GM23338 (cell line): ENCODE results near the gene TNNI2. TPM values are rescaled to one million over a fixed set of nuclear protein-coding genes. Genes with fewer than 3 reads are reported as not detected.

ENCODE experiments used
- ATAC-seq: fragments of 200-7000 bp; cut with Tn5 transposase; 3 replicates; pipeline ENCODE4 v1.9.1; 2020
- DNase-seq: peaks from one replicate; pipeline ENCODE4 v3.0.0-alpha.2; 2015; ENCODE audit warnings: low spot score
- H2AFZ ChIP-seq: fragments of 200-600 bp; sonication (generic); 2 replicates; pipeline ENCODE4 v1.8.0; 2016; ENCODE audit warnings: antibody characterized with exemption, mild to moderate bottlenecking, moderate library complexity
- H3F3A ChIP-seq: fragments of 200-600 bp; sonication (generic); replicated peaks from 2 replicates; pipeline ENCODE4 v1.8.0; 2017; ENCODE audit warnings: antibody characterized with exemption, mixed run types, low read depth
- H3K27ac ChIP-seq: fragments of 200-600 bp; sonication (generic); 2 replicates; pipeline ENCODE4 v1.6.1; 2016; ENCODE audit warnings: low read depth
- H3K27me3 ChIP-seq: fragments of 200-600 bp; sonication (generic); 2 replicates; pipeline ENCODE4 v1.8.0; 2016; ENCODE audit warnings: mild to moderate bottlenecking, mixed run types, moderate library complexity; ENCODE audit not compliant: insufficient read depth
- H3K36me3 ChIP-seq: fragments of 200-600 bp; sonication (generic); 2 replicates; pipeline ENCODE4 v1.8.0; 2016; ENCODE audit warnings: mild to moderate bottlenecking; ENCODE audit not compliant: insufficient read depth
- H3K4me1 ChIP-seq: fragments of 200-600 bp; sonication (generic); 2 replicates; pipeline ENCODE4 v1.8.0; 2016; ENCODE audit warnings: mild to moderate bottlenecking, moderate library complexity; ENCODE audit not compliant: insufficient read depth
- H3K4me2 ChIP-seq: fragments of 200-600 bp; sonication (generic); 2 replicates; pipeline ENCODE4 v1.7.1; 2017; ENCODE audit warnings: mixed run types
- H3K4me3 ChIP-seq: fragments of 200-600 bp; sonication (generic); 2 replicates; pipeline ENCODE4 v1.6.1; 2016; ENCODE audit warnings: mixed run types
- H3K79me2 ChIP-seq: fragments of 200-600 bp; sonication (generic); replicated peaks from 2 replicates; pipeline ENCODE4 v1.8.0; 2017; ENCODE audit warnings: mild to moderate bottlenecking; ENCODE audit not compliant: insufficient read depth
- H3K9me2 ChIP-seq: fragments of 200-600 bp; sonication (generic); 2 replicates; pipeline ENCODE4 v1.8.0; 2017; ENCODE audit not compliant: insufficient read depth
- H4K20me1 ChIP-seq: fragments of 200-600 bp; sonication (generic); replicated peaks from 2 replicates; pipeline ENCODE4 v1.8.0; 2017; ENCODE audit warnings: mild to moderate bottlenecking; ENCODE audit not compliant: insufficient read depth
- H3K27ac Mint-ChIP-seq: 2 replicates; pipeline ENCODE4 v1.8.0; 2020; ENCODE audit warnings: inconsistent platforms, mild to moderate bottlenecking, moderate library complexity, mixed read lengths
- H3K27me3 Mint-ChIP-seq: 3 replicates; pipeline ENCODE4 v1.8.0; 2022; ENCODE audit warnings: low read depth, mild to moderate bottlenecking, moderate library complexity, mixed read lengths, inconsistent platforms; ENCODE audit not compliant: insufficient read depth, poor library complexity
- H3K36me3 Mint-ChIP-seq: 3 replicates; pipeline ENCODE4 v1.8.0; 2021; ENCODE audit warnings: low read depth, mild to moderate bottlenecking, inconsistent platforms, moderate library complexity, mixed read lengths
- H3K4me1 Mint-ChIP-seq: 3 replicates; pipeline ENCODE4 v1.8.0; 2020; ENCODE audit warnings: mild to moderate bottlenecking, inconsistent platforms, mixed read lengths
- H3K4me3 Mint-ChIP-seq: 3 replicates; pipeline ENCODE4 v1.8.0; 2021; ENCODE audit warnings: moderate library complexity, mild to moderate bottlenecking, inconsistent platforms, mixed read lengths
- H3K9me3 Mint-ChIP-seq: 3 replicates; pipeline ENCODE4 v1.8.0; 2020; ENCODE audit warnings: moderate library complexity, mild to moderate bottlenecking, inconsistent platforms, mixed read lengths
- CREB1 ChIP-seq: fragments of 250-450 bp; sonication (Bioruptor Pico); IDR thresholded peaks from 2 replicates; pipeline ENCODE4 v1.5.0; 2020; ENCODE audit warnings: low read depth, mild to moderate bottlenecking, moderate library complexity
- EZH2 ChIP-seq: fragments of 200-600 bp; sonication (generic); IDR thresholded peaks from one replicate; pipeline ENCODE4 v1.8.0; 2017; ENCODE audit warnings: antibody characterized with exemption, mild to moderate bottlenecking, low read depth; ENCODE audit not compliant: unreplicated experiment
- JUNB ChIP-seq: IDR thresholded peaks from one replicate; pipeline ENCODE4 v1.6.1; 2016; ENCODE audit warnings: antibody characterized with exemption; ENCODE audit not compliant: unreplicated experiment
- POLR2AphosphoS5 ChIP-seq: IDR thresholded peaks from 2 replicates; pipeline ENCODE4 v1.6.1; 2016; ENCODE audit warnings: antibody characterized with exemption, low read depth
- STAT1 ChIP-seq: IDR thresholded peaks from one replicate; pipeline ENCODE4 v1.6.1; 2016; ENCODE audit warnings: antibody characterized with exemption; ENCODE audit not compliant: unreplicated experiment
- polyA plus RNA-seq: library from polyadenylated mRNA; unstranded; fragments of >200 nt; fragmentation: Nextera tagmentation; extraction: Ambion mirVana; gene quantifications from 2 replicates; pipeline ENCODE4 v1.2.1, GENCODE V29; 2016
- total RNA-seq: library from RNA; depleted of rRNA; stranded (reverse); fragments of >200 nt; shearing (Covaris generic); gene quantifications from 2 replicates; pipeline ENCODE4 v1.2.3, GENCODE V29; 2014
- TF ChIP-seq, protein P1 (sequence below): fragments of 250-450 bp; sonication (Bioruptor Pico); IDR thresholded peaks from 2 replicates; pipeline ENCODE4 v1.5.0; 2020; ENCODE audit warnings: mild to moderate bottlenecking, moderate library complexity
- TF ChIP-seq, protein P2 (sequence below): IDR thresholded peaks from one replicate; pipeline ENCODE4 v1.6.1; 2018; ENCODE audit warnings: antibody characterized with exemption; ENCODE audit not compliant: unreplicated experiment
- TF ChIP-seq, protein P3 (sequence below), 2 experiments: fragments of 200-600 bp in 1 of 2; sonication (generic) in 1 of 2; conservative IDR thresholded peaks; 2 replicates each; pipeline versions ENCODE4 v1.5.1 to v1.6.1; 2016 to 2017; ENCODE audit warnings: antibody characterized with exemption in 2 of 2, low read depth in 2 of 2, mild to moderate bottlenecking in 2 of 2, moderate library complexity in 1 of 2

The TNNI2 gene
- total and polyA plus RNA-seq, 2 experiments from 2014 or later = not detected

DNA sequence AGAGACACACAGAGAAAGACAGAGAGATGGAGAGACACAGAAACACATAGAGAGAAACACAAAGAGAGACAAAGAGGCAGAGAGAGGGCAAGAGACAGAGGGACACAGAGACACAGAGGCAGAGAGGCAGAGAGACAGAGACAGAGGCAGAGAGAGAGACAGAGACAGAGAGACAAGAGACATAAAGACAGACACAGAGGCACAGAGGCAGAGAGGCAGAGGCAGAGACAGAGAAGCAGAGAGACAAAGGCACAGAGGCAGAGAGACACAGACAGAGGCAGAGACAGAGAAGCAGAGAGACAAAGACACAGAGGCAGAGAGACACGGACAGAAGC lies 6.3 kb downstream of the TNNI2 start:
- no peaks in the 10 kb centered on the region for H3K79me2 ChIP-seq

DNA sequence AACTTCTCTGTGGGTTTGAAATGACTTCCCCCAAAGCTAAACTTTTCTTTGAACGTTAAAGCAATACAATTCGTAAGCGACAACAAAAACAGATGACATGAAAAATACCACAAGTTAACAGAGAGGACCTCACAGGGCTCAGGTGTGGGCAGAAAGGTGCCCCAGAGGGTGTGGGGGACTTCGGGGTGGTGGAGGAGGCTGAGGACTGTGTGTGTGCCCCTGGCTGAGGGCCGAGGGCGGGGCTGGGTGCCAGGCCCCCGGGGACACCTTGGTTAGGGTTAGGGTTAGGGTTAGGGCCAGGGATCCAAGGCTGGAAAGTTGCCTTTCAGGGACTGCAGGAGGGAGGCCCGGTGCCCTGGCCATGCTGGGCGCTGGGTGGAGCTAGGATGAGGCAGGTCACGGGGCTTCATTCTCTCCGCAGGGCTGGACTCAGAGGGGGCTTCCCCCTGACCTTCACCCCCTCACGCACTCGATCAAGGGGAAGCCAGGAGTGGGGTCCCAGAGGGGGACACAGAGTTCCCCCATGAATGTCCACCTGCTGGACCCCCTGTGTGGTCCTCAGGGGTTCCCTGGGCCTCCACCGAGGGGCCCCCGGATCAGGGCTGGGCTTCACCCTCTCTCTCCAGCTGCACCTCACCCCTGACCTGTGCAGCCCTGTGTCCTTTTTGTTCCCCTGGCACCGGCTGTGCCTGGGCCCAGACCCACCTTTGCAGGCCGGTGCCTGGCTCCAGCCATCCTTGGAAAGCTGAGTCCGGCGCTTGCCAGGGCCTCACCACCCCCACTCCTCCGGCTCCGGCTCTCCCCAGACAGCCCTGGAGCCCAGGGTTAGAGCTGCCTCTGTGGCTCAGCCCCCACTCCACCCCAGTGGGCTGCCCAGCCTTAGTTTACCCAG lies 7.0 kb downstream of the TNNI2 start:
- DNase-seq = no peak
- TF ChIP-seq, protein P1, sequence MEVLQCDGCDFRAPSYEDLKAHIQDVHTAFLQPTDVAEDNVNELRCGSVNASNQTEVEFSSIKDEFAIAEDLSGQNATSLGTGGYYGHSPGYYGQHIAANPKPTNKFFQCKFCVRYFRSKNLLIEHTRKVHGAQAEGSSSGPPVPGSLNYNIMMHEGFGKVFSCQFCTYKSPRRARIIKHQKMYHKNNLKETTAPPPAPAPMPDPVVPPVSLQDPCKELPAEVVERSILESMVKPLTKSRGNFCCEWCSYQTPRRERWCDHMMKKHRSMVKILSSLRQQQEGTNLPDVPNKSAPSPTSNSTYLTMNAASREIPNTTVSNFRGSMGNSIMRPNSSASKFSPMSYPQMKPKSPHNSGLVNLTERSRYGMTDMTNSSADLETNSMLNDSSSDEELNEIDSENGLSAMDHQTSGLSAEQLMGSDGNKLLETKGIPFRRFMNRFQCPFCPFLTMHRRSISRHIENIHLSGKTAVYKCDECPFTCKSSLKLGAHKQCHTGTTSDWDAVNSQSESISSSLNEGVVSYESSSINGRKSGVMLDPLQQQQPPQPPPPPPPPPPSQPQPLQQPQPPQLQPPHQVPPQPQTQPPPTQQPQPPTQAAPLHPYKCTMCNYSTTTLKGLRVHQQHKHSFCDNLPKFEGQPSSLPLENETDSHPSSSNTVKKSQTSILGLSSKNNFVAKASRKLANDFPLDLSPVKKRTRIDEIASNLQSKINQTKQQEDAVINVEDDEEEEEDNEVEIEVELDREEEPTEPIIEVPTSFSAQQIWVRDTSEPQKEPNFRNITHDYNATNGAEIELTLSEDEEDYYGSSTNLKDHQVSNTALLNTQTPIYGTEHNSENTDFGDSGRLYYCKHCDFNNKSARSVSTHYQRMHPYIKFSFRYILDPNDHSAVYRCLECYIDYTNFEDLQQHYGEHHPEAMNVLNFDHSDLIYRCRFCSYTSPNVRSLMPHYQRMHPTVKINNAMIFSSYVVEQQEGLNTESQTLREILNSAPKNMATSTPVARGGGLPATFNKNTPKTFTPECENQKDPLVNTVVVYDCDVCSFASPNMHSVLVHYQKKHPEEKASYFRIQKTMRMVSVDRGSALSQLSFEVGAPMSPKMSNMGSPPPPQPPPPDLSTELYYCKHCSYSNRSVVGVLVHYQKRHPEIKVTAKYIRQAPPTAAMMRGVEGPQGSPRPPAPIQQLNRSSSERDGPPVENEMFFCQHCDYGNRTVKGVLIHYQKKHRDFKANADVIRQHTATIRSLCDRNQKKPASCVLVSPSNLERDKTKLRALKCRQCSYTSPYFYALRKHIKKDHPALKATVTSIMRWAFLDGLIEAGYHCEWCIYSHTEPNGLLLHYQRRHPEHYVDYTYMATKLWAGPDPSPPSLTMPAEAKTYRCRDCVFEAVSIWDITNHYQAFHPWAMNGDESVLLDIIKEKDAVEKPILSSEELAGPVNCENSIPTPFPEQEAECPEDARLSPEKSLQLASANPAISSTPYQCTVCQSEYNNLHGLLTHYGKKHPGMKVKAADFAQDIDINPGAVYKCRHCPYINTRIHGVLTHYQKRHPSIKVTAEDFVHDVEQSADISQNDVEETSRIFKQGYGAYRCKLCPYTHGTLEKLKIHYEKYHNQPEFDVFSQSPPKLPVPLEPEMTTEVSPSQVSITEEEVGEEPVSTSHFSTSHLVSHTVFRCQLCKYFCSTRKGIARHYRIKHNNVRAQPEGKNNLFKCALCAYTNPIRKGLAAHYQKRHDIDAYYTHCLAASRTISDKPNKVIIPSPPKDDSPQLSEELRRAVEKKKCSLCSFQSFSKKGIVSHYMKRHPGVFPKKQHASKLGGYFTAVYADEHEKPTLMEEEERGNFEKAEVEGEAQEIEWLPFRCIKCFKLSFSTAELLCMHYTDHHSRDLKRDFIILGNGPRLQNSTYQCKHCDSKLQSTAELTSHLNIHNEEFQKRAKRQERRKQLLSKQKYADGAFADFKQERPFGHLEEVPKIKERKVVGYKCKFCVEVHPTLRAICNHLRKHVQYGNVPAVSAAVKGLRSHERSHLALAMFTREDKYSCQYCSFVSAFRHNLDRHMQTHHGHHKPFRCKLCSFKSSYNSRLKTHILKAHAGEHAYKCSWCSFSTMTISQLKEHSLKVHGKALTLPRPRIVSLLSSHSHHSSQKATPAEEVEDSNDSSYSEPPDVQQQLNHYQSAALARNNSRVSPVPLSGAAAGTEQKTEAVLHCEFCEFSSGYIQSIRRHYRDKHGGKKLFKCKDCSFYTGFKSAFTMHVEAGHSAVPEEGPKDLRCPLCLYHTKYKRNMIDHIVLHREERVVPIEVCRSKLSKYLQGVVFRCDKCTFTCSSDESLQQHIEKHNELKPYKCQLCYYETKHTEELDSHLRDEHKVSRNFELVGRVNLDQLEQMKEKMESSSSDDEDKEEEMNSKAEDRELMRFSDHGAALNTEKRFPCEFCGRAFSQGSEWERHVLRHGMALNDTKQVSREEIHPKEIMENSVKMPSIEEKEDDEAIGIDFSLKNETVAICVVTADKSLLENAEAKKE = no peak
- TF ChIP-seq POLR2AphosphoS5 = no peak

More for the DNA sequence above, 6.3 kb downstream of the TNNI2 start:
- Histone ChIP-seq H3K4me1 (no peaks in the 10 kb centered on the region), H4K20me1 (no peaks in the 10 kb centered on the region), H3K36me3 (no peaks in the 10 kb centered on the region), H2AFZ (no peak overlapping the region), H3F3A (no peaks in the 10 kb centered on the region), H3K4me2 (no peak overlapping the region), H3K27ac (no peak overlapping the region), H3K27me3 (no peaks in the 10 kb centered on the region), H3K9me2 (no peaks in the 10 kb centered on the region), H3K4me3 (no peak overlapping the region)
- DNase-seq (no peak), ATAC-seq (no peak)
- Mint-ChIP-seq H3K4me1 (no peaks in the 10 kb centered on the region), H3K27me3 (peaks cover 9% of the 10 kb centered on the region), H3K27ac (no peak overlapping the region), H3K4me3 (no peak overlapping the region), H3K9me3 (no peaks in the 10 kb centered on the region; the same call in 2 of the 3 replicates), H3K36me3 (no peaks in the 10 kb centered on the region)
- TF ChIP-seq CREB1 (no peak), STAT1 (no peak), EZH2 (peak; percentile 9), JUNB (no peak)
- TF ChIP-seq, protein P2, sequence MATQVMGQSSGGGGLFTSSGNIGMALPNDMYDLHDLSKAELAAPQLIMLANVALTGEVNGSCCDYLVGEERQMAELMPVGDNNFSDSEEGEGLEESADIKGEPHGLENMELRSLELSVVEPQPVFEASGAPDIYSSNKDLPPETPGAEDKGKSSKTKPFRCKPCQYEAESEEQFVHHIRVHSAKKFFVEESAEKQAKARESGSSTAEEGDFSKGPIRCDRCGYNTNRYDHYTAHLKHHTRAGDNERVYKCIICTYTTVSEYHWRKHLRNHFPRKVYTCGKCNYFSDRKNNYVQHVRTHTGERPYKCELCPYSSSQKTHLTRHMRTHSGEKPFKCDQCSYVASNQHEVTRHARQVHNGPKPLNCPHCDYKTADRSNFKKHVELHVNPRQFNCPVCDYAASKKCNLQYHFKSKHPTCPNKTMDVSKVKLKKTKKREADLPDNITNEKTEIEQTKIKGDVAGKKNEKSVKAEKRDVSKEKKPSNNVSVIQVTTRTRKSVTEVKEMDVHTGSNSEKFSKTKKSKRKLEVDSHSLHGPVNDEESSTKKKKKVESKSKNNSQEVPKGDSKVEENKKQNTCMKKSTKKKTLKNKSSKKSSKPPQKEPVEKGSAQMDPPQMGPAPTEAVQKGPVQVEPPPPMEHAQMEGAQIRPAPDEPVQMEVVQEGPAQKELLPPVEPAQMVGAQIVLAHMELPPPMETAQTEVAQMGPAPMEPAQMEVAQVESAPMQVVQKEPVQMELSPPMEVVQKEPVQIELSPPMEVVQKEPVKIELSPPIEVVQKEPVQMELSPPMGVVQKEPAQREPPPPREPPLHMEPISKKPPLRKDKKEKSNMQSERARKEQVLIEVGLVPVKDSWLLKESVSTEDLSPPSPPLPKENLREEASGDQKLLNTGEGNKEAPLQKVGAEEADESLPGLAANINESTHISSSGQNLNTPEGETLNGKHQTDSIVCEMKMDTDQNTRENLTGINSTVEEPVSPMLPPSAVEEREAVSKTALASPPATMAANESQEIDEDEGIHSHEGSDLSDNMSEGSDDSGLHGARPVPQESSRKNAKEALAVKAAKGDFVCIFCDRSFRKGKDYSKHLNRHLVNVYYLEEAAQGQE = no peak
- TF ChIP-seq, protein P3, sequence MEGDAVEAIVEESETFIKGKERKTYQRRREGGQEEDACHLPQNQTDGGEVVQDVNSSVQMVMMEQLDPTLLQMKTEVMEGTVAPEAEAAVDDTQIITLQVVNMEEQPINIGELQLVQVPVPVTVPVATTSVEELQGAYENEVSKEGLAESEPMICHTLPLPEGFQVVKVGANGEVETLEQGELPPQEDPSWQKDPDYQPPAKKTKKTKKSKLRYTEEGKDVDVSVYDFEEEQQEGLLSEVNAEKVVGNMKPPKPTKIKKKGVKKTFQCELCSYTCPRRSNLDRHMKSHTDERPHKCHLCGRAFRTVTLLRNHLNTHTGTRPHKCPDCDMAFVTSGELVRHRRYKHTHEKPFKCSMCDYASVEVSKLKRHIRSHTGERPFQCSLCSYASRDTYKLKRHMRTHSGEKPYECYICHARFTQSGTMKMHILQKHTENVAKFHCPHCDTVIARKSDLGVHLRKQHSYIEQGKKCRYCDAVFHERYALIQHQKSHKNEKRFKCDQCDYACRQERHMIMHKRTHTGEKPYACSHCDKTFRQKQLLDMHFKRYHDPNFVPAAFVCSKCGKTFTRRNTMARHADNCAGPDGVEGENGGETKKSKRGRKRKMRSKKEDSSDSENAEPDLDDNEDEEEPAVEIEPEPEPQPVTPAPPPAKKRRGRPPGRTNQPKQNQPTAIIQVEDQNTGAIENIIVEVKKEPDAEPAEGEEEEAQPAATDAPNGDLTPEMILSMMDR (conservative IDR thresholded peaks at IDR 0.05; ENCODE audit: low read depth in 2 of 2) = no peak

More for the DNA sequence above, 7.0 kb downstream of the TNNI2 start:
- no peak overlapping the region for H3K27ac Mint-ChIP-seq
- H4K20me1 ChIP-seq = no peaks in the 10 kb centered on the region
- peaks cover 11% of the 10 kb centered on the region for H3K27me3 Mint-ChIP-seq
- H3K4me3 Mint-ChIP-seq = no peak overlapping the region
- H3K4me1 ChIP-seq = no peaks in the 10 kb centered on the region
- no peak overlapping the region for H2AFZ ChIP-seq
- H3K9me3 Mint-ChIP-seq = no peaks in the 10 kb centered on the region; the same call in 2 of the 3 replicates
- no peaks in the 10 kb centered on the region for H3K36me3 ChIP-seq
- H3K9me2 ChIP-seq = no peaks in the 10 kb centered on the region
- H3K79me2 ChIP-seq = no peaks in the 10 kb centered on the region
- no peak overlapping the region for H3K4me3 ChIP-seq
- no peaks in the 10 kb centered on the region for H3F3A ChIP-seq
- H3K4me2 ChIP-seq = no peak overlapping the region
- no peaks in the 10 kb centered on the region for H3K27me3 ChIP-seq
- no peak for ATAC-seq
- no peaks in the 10 kb centered on the region for H3K4me1 Mint-ChIP-seq
- H3K36me3 Mint-ChIP-seq = no peaks in the 10 kb centered on the region
- no peak overlapping the region for H3K27ac ChIP-seq
